ENCODE results near the gene KCTD15.

DNA sequence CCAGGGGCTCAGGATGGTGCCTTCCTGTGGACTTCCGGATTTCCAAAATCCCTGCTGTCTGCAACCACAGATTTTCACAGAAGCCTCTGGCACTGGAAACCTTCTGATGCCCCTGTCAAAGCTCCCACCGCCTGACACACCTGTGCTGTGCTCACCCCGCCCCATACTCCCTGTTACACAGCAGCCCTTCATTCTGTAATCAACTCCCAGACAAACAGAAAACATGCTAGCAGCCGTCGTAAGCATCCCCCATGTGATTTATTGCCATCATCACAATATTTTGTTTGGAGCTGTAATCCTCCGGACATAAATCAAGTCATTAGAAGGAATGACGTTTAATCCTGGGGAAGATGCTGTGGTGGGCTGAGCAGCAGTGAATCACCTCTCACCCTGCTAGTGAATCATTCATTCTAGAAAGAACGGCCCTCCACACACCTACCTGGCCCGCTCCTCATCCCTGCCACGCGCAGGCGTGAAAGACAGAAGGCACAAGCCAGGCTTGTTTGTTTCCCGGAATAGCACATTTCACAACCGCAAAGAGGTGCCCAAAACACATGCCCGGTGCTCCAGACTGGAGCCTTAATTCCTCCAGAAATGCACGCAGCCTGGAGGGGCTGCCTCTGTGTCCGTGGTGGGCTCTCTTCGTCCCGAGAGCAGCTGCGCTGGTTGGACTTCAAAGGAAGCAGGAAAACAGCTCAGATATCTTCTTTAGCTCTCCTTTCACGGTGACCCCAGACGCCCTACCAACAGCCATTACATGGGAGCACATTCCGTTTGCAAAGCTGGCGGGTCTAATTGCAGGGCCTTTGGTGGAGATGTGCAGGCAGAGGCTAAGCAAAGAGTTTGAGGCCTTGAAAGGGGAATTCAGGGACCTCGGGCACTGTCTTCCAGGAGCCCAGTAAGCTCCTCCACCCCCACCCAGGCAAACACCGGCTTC is 41.3 kb upstream of the KCTD15 start:
- TF ChIP-seq, protein P1, sequence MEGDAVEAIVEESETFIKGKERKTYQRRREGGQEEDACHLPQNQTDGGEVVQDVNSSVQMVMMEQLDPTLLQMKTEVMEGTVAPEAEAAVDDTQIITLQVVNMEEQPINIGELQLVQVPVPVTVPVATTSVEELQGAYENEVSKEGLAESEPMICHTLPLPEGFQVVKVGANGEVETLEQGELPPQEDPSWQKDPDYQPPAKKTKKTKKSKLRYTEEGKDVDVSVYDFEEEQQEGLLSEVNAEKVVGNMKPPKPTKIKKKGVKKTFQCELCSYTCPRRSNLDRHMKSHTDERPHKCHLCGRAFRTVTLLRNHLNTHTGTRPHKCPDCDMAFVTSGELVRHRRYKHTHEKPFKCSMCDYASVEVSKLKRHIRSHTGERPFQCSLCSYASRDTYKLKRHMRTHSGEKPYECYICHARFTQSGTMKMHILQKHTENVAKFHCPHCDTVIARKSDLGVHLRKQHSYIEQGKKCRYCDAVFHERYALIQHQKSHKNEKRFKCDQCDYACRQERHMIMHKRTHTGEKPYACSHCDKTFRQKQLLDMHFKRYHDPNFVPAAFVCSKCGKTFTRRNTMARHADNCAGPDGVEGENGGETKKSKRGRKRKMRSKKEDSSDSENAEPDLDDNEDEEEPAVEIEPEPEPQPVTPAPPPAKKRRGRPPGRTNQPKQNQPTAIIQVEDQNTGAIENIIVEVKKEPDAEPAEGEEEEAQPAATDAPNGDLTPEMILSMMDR (IDR thresholded peaks at IDR 0.05) = no peak
- no peak for TF ChIP-seq POLR2A (IDR thresholded peaks at IDR 0.05)

Data from thyroid gland (tissue), 4 donors.